ENCODE results near the gene CRK.

The CRK gene

DNA sequence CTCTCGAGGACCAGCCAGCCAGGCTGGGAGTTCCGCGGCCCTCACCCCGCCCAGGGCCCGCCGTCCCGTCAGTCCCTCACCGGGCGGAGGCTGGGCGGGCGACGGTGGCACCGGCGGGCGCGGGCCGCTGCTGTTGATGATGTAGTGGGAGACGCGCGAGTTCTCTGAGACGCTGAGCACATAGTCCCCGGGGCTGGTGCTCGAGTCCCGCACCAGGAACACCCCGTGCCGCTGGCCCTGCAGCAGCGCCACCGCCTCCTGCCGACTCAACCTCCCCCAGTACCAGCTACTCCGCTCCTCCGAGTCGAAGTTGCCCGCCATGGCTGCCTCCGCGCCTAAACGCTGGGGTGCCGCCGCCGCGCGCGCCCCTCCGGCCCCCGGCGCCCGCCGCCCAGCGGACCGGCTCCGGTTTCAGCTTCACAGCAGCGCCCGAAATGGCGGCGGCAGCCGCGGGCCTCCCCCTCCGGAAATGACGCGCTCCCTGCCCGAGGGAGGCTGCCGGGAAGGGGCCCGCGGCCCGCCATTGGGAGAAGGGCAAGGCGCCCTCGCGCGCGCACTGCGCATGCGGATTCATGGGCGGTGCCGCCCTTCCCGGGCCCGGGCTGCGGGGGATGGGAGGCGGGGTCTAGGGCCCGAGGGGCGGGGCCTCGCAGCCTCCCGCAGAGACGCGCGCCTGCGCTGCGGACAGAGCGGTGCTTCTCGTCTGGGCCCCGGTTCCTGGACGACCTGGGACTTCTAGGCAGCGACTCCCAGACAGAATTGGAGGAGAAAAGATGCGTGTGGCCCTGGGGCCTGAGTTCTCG lies at the start of gene CRK:
Gene CRK (minus strand): TSS at position 436 of the 803 bp plus-strand sequence. CDS start 115 bp downstream, at position 321.
- DNase-seq (ENCODE audit: low read depth, low spot score) = peak; percentile 71

DNA sequence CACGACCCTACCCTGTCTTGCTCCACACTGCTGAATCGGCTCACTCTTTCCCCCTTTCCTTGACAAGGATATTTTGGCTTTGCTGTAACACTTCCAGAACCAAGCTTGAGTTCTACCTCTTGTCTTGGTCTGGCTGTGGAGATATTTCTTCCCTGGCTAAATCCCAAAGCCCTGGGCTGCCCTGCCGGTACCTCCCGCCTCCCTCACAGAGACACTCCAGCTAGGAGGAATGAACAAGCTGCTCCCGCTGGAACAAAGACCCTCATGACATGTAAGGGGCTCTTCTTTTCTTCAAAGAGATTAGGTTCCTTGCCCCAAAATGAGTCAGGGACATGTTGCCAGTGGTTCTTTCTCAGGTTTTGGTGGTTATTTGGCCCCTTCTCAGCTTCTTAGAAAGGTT lies 49.6 kb upstream of the CRK start:
- no peak for DNase-seq (ENCODE audit: low read depth, low spot score)

DNA sequence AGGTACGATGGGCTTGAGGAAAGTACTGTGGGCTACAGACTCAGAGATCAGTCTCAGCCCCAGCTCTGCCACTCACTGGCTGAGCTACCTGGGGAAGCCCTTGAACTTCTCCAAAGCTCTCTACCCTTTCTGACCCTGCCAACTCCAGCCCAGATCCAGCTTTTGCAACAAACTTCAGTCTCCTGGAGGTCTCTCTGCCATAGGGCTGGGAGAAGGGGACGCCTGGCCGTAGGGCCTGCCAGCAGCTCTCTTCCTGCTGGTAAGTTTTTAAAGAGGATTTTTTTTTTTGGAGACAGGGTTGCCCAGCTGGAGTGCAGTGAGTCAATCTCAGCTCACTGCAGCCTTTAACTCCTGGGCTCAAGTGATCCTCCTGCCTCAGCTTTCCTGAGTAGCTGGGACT lies 48.8 kb upstream of the CRK start:
- DNase-seq (ENCODE audit: low read depth, low spot score) = no peak

DNA sequence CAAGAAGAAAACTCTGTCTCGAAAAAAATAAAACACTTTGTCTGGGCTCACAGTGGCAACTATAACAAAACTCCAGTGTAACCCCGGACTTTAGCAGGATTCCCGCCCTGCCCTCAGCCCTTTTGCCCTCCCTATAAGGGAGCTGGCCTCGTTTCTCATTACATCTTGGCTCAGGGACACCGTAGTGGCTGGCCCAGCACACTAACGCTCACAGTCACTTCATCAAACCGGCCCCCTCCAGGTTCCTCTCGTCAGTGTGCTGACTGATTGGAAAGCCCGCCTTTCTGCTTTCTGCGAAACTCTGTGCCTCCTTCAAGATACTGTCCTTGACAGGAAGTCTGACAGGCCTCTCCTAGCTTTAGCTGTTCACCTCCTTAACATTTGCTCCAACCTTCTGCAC lies 47.7 kb upstream of the CRK start:
- no peak for DNase-seq (ENCODE audit: low read depth, low spot score)

DNA sequence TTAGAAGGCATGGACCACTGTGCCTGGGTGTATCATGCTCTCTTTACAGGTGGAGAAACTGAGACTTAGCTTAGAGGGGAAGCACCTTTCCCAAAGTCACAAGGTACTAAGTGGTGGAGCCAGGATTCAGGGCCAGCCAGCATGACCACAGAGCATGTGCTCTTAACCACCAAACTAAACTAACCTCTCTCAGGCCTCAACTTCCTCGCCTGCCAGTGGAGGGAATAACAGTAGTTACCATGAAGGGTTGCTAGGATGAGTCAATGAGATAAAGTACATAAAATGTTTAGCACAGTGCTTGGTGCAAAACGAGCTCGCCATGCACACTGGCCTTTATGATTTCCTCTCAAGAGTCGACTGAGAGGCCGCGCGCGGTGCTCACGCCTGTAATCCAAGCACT lies 42.8 kb upstream of the CRK start:
- DNase-seq (ENCODE audit: low read depth, low spot score) = no peak

DNA sequence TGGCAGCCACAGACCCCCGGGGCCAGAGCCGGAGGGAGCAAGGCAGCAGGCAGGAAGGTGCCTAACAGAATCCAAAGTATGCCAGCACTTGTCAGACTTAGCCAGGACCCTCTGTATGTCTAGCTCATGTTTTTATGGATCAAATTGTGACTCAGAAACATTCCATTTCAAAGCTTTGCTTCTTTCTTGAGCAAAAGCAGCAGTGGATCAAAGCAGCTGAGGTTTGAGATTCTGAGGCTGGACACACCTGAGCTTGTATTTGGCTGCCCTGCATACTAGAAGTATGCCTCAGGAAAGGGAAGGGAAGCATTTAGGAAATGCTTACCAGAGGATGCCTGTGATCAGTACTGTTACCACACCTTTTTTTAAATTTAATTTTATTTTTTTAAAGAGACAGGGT lies 42.2 kb upstream of the CRK start:
- DNase-seq (ENCODE audit: low read depth, low spot score) = no peak

DNA sequence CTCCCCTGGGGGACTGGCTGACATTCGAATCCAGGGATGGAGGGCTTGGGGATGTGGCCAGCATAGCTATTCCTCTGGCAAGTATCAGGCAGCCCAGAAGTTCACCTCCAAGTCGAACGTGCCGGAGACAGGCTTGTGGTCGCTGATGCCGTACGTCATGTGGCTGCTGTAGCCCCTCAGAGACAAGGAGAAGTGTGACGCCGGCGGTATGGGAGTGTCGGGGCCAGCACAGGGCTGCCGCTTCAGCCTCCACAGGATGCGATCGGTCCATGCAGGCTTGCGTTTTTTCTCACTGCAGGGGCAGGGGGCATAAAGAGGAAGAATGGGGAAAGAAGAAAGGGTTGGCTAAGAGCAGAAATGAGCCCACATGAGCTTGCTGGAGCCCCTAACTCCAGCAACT lies 41.8 kb upstream of the CRK start:
- no peak for DNase-seq (ENCODE audit: low read depth, low spot score)

DNA sequence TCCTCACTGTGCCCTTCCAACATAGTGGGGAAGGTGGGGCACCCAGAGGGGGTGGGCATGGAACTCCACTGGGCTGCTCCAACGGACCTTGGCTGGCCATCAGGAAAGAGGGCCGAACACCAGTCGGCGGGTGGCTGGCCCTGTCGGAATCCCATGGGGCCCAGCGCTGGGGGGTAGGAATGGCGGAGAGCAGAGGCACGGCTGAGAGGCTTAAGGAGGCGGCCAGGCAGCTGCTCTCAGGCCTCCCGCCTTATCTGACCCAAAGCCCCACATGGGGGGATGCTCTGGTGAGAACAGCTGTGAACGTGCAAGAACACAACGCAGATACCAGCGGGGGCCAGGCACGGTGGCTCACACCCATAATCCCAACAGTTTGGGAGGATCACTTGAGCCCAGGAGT lies 40.8 kb upstream of the CRK start:
- no peak for DNase-seq (ENCODE audit: low read depth, low spot score)

DNA sequence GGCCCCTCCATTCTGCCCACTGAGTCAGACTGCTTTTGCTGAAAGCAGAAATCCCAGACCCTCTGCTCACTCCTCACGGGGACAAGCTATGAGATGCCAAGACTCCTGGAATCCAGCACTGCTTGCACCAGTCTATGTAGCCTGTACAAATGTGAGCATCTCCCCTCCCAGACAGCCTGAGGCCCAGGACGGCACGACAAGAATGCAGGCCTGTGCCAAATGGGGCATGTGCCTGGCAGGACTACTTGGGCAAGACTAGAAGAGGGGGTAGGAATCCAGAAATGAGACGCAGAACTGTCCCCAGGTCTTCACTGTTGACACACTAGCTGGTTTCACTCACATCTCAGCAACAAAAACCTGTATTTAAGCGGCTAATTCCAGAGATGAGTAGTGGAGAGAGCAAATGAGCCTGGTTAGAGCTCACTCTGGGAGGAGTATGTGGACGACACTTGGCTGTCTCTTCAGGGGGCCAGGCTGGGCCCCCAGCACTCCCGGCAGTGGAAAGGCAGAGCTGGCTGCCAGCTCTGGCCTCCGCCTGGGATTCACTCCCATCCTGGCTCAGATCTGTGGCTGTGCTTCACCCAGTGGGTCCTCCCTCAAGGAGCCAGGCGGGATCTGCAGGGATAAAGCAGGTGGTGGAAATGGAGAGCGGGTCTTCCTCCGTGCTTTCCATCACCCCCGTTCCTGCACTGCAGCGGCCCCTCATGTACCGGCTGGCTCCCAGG lies 39.4 kb upstream of the CRK start:
- no peak for DNase-seq (ENCODE audit: low read depth, low spot score)

DNA sequence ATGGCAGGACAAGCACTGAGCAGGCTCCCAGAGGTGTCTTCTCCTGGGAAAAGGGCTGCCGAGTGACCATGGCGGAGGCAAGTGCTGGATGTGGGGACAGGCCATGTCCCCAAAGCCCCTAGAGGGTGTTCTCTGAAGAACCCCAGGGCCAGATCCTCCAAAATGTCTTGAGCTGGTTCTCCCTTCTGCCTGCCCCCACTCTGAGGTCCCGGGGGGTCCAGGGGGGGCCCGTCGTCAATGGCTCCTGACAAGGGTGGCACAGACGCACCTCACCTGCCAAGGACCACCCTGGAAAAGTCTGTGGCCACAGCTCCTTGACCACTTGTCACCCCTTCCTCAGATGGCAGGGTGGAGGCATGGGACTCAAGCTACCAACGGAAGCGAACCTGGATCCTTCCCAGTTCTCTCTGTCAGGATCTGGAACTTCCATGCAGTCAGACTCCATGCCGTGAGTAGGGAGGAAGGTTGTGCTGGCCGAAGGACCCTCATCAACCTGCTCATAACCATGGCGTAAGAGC lies 38.8 kb upstream of the CRK start:
- no peak for DNase-seq (ENCODE audit: low read depth, low spot score)

DNA sequence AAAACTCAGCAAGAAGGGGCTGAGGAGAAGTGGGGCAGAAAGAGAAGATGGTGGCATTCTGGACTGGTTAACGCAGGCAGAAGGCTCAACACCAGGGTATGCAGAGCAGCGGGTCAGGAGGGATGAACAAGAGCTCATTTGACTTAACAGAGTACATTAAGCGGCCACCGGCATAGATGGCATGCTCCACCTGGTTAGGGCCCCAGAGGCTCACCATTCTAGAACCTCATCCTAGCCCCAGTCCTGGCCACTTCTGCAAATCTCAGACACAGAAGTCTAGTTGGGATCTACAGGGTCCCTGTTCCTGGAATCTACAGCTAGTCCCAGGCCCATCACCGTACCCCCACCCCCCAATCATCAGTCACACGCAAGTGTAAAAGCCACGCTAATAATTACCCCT lies 38.2 kb upstream of the CRK start:
- DNase-seq (ENCODE audit: low read depth, low spot score) = no peak

DNA sequence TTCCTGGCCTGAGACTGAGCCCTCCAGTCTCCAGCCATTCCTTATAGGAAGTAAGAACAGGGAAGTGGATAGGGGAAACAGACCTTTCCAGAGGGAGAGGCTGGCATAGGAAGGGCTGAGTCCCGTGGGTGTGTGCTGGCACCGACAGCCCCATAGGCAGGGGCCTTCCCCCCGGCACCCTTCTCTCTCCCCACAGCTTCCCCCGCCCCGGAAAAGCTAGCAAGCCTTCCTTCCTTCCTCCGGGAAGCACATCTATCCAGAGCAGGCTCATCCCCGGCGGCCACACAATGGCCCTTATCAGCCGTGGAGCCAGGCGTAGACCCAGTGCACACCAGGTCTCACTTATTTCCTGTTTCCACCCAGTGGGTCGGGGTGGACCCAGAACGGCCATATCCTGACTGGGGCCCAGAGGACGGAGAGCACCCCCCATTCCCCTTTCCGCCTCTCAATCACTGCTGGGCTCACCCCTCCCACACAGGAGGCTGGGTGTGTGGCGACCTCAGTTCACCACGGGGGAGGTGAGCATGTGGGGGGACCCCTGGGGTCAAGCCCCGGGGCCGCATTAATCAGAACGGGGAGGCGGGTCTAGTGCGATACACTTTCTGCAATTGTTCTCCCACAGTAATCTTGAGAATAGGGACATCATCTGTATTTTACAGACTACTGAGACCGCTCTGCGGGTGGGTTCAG lies 37.4 kb upstream of the CRK start:
- no peak for DNase-seq (ENCODE audit: low read depth, low spot score)

DNA sequence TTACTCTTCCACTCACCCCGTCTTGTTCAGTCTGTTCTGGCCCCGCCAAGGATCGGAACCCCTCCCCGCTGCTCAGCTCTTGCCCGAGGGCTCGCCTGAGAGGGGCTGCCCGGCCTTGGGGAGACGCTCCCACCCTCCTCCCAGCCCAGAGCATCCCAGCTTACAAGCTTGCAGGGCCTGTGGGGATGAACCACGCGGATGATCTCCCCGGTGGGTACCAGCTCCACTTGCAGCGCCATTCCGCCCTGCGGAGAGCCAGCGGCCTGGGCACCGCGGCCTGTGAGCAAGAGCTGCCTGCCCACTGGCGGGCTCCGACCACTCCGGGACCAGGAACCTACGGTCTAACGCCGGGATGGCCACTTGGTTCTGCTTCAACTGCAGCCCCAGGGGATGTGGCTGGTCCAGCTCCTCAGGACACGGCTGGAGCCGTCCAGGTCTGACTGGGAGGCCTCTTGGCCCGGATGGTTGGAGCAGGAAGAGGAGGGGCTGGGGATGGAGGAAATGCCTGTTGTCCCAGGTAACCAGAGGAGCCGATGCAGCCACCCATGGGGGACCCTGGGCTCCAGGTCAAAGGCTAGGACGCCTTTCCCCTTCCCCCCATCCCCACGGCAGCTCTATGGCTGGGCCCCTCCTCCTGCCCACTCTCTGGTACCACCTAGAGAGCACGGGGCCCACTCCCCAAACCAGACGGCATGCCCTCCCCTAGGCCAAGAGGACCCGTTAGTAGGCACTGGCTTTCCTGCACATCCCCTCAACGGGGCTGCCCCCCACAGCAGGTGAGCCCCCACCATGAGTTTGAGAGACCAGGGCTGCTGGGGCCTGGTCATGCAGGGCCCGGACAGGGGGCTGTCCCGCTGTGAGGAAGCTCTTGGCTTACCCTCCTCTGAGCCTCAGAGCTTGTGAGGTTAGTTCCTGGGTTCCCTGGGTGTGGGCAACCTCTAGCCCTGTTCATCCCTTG lies 36.5 kb upstream of the CRK start, which contains the start of gene MYO1C:
Gene MYO1C (minus strand): TSS at position 438 of the 958 bp plus-strand sequence. CDS start 199 bp downstream, at position 239.
- no peak for DNase-seq (ENCODE audit: low read depth, low spot score)

DNA sequence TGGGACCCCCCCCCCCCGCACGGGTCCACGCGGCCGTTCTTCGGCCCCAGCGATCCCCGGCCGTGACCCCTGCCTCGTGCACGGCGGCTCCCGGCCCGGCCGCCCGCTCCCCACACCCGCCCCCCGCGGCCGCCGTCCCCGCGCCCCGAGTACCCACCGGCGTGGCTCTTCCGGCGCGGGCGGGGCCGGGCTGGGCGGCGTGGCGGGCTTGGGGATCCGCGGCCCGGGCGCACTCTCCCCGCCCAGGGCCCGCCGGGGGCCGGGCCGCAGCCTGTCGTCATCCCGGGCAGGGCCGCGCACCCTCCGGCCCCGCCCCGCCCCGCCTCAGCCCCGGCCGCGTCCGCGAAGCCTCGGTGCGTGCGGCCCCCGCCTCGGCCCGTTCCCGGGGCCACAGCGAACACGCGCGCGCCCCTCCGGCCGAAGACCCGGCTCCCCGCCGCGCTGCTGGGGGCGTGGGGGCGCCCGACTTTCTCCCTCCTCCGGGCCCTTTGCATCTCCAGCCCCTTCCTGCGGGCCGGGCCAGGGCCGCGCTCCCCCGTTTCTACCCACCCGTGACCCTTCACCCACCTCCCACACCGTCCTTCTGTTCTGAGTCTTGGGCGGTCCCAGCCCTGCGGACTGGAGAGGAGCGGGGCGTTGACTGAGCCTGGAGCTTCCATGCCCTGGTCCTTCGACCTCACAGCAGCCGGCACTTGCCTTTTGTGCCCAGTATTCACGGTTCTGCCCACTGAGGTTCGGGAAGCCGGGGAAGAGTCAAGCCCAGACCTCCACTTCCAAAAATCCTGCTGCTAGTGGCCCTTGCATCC lies 35.6 kb upstream of the CRK start:
- DNase-seq (ENCODE audit: low read depth, low spot score) = no peak

DNA sequence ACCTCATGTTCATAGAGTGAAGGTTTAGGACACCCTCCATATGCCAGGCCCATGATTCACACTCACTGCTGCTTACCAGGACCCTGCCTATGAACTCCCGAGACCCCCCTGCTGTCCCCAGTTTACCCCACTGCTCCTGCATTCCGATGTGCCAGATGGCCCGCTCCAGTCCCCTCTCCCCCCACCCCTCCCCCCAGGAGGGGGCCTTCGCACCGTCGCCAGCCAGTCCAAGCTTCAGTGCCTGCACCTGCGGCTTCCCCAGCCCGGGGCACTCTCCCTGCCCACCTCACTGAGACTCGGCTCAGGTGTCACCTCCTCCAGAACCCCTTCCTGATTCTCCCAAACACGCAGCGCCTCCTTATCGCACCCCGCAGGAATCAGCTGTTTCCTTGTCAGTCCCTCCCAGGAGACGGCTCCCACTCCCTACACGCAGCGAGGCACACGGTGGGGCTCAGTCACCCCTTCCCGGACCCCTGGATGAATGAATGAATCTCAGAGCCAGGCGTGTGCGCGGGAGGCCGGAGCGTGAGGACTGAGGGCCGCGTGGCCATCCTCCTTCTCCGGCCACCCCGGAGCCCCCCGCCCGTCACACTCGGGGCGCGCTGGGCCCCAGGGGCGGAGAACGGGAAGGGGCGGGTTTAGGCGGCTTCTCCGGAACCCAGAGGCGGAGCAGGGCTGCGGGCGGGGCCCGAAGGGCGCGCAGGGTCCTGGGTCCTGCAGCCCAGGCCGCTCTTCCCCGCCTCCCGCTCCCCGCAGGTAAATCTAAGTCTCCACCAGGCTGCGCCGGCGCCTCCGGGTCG lies 34.8 kb upstream of the CRK start:
- no peak for DNase-seq (ENCODE audit: low read depth, low spot score)

DNA sequence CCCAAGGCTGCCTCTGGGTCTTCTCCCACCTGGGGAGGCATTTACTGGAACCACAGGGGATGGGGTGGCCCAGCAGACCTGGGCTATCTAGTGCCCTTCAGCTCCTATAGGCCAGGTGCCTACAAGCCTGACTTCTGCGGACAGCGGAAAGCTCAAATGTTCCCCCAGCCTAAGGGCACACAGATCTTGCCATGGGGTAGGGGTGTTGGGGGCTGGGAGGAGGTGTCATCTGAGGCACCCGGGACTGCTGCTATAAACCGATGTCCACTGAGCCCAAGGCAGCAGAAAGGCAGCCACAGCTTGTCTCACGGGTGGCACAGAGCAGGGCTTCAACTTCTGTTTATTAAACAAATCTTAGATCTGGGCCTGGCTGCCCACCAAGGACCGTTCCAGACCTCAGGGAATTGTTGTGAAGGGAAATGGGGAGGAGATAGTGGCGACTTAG lies 32.8 kb upstream of the CRK start:
- no peak for DNase-seq (ENCODE audit: low read depth, low spot score)

DNA sequence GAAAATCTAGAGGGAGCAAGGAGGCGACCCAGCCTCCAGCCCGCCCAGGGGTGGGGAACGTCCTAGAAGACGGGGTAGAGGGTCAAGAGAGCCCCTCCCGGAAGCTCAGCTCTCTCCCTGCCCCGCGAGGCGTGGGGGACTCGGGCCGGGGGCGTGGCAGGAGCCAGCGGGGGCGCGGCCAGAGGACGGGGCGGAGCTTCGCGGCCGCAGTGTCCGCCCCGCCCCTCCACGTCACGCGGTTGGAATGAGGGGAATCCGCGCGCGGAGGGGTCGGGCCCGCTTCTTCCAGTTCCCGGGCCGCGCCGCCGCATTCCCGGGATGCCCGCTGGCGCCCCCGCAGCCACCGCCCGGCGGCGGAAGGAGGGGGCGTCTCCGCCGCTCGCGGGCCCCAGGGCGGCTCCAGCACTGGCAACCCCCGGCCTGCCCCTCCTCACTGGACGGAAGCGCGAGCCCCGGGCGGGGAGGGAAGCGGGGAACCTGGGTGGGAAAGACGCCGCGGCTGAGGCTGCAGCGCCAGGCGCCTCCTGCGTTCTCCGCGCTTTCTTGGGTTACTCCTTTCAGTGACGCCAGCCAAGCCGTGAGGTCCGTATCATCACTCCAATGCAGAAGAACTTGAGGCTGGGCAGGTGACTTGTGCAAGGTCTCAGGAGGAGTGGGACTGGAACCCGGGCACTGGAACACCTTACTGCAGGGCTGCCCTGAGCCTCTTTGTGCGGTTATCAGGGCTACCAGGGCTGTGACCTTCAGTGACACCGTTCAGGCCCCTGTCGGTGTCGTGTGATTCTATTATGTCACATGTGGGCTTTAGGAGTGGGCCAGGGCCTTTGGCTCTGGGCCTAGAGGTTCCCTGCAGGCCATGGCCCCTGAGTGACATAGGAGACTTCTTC lies 32.1 kb upstream of the CRK start:
- no peak for DNase-seq (ENCODE audit: low read depth, low spot score)
